ENCODE data around the gene HYAL4.

DNA sequence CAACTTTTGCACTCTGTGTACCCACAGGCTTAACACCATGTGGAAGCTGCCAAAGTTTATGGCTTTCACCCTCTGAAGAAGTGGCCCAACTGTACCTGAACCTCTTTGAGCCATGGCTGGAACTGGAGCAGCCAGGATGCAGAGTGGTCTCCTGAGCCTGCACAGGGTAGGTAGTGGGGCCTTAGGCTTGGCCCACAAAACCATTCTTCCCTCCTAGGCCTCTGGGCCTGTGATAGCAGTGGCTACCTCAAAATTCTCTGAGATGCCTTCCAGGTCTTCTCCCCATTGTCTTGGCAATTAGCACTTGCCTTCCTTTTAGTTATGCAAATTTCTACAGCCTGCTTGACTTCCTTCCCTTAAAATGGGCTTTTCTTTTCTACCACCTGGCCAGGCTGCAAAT, 60.7 kb downstream of the HYAL4 start:
- TF ChIP-seq POLR2A (IDR thresholded peaks at IDR 0.05; ENCODE audit: low read depth, low read length) (no peak), TAF1 (IDR thresholded peaks at IDR 0.05; ENCODE audit: borderline replicate concordance, low read depth, low read length) (no peak)
